ENCODE data around the gene L3MBTL1.
A peak's percentile ranks its signal among the peaks of the same experiment; 100 is the strongest.

Gene L3MBTL1

GRCh38 chr20:43506238-43506637 lies 1.3 kb upstream of the L3MBTL1 start:
- DNase-seq (ENCODE audit: low spot score) = no peak

GRCh38 chr20:43508106-43508505 lies 609 bp downstream of the L3MBTL1 start:
- no peak for DNase-seq (ENCODE audit: low spot score)

- no peak for DNase-seq (ENCODE audit: low spot score)
These were observed 1.1 kb downstream of the L3MBTL1 start for GRCh38 chr20:43508604-43509040.

GRCh38 chr20:43511879-43512278 lies 4.4 kb downstream of the L3MBTL1 start:
- DNase-seq (ENCODE audit: low spot score) = no peak

- DNase-seq (ENCODE audit: low spot score) = no peak
These were observed 6.0 kb downstream of the L3MBTL1 start for GRCh38 chr20:43513372-43513930.

- DNase-seq (ENCODE audit: low spot score) = peak; percentile 96
These were observed 6.6 kb downstream of the L3MBTL1 start for GRCh38 chr20:43513931-43514647.

GRCh38 chr20:43514648-43514999 lies 7.1 kb downstream of the L3MBTL1 start:
- DNase-seq (ENCODE audit: low spot score) = no peak

- DNase-seq (ENCODE audit: low spot score) = no peak
These were observed 8.1 kb downstream of the L3MBTL1 start for GRCh38 chr20:43515628-43516027.

- DNase-seq (ENCODE audit: low spot score) = no peak
These were observed 8.8 kb downstream of the L3MBTL1 start for GRCh38 chr20:43516251-43516824.

- no peak for DNase-seq (ENCODE audit: low spot score)
These were observed 12.7 kb downstream of the L3MBTL1 start for GRCh38 chr20:43520074-43520630.

GRCh38 chr20:43525021-43525420 lies 17.5 kb downstream of the L3MBTL1 start:
- DNase-seq (ENCODE audit: low spot score) = no peak

- DNase-seq (ENCODE audit: low spot score) = no peak
These were observed 20.9 kb downstream of the L3MBTL1 start for GRCh38 chr20:43528258-43528875.

GRCh38 chr20:43529051-43529450 lies 21.6 kb downstream of the L3MBTL1 start:
- no peak for DNase-seq (ENCODE audit: low spot score)

- no peak for DNase-seq (ENCODE audit: low spot score)
These were observed 22.1 kb downstream of the L3MBTL1 start for GRCh38 chr20:43529457-43530153.

GRCh38 chr20:43530321-43531090 lies 23.0 kb downstream of the L3MBTL1 start:
- DNase-seq (ENCODE audit: low spot score) = no peak

GRCh38 chr20:43531091-43531443 lies 23.6 kb downstream of the L3MBTL1 start:
- no peak for DNase-seq (ENCODE audit: low spot score)

GRCh38 chr20:43532416-43533055 lies 25.0 kb downstream of the L3MBTL1 start:
- DNase-seq (ENCODE audit: low spot score) = no peak

GRCh38 chr20:43533060-43533459 lies 25.6 kb downstream of the L3MBTL1 start:
- DNase-seq (ENCODE audit: low spot score) = no peak

GRCh38 chr20:43534016-43534415 lies 26.5 kb downstream of the L3MBTL1 start:
- no peak for DNase-seq (ENCODE audit: low spot score)

- DNase-seq (ENCODE audit: low spot score) = no peak
These were observed 27.4 kb downstream of the L3MBTL1 start for GRCh38 chr20:43534791-43535350.

Measured in CD4-positive, alpha-beta T cell treated with Interleukin-6 at 100 ng/mL for 8 hours (primary cell).